SK-N-SH (cell line): ENCODE data around the gene B3GALT6. TPM values are rescaled to one million over a fixed set of nuclear protein-coding genes. Genes with fewer than 3 reads are reported as not detected.

Source experiments
- CTCF ChIA-PET: fragments of 300-600, 350-600 bp; formaldehyde crosslinking; extraction: SDS; loops from one replicate; lab custom pipeline; 2021; lab: Yijun Ruan, JAX
- POLR2A ChIA-PET: fragments of 350-600 bp; sonication (Branson Sonifier 250); formaldehyde crosslinking; extraction: SDS; loops from one replicate; lab custom pipeline; 2020; ENCODE audit warnings: antibody characterized with exemption, inconsistent platforms; lab: Yijun Ruan, JAX
- DNase-seq: peaks from one replicate; pipeline ENCODE4 v3.0.0; 2012
- H2AFZ ChIP-seq: fragments of 200-600 bp; sonication (generic); 2 replicates; pipeline ENCODE4 v1.8.1; 2016; ENCODE audit warnings: antibody characterized with exemption, mild to moderate bottlenecking, low read depth
- H3F3A ChIP-seq: fragments of 200-600 bp; sonication (generic); replicated peaks from 2 replicates; pipeline ENCODE3; 2016; ENCODE audit warnings: antibody characterized with exemption, mild to moderate bottlenecking; ENCODE audit not compliant: insufficient read depth
- H3K27ac ChIP-seq, 2 experiments: fragments of 200-500 bp in 1 of 2; fragments of 200-600 bp in 1 of 2; sonication (Bioruptor generic) in 1 of 2; sonication (generic), shearing (Covaris generic) in 1 of 2; 2 replicates each; pipeline versions ENCODE4 v1.5.1 to v1.6.1; 2014 to 2016; ENCODE audit warnings: low read depth in 2 of 2, inconsistent platforms in 1 of 2, low read length in 1 of 2, mild to moderate bottlenecking in 1 of 2, mixed read lengths in 1 of 2
- H3K27me3 ChIP-seq: fragments of 200-600 bp; sonication (generic), shearing (Covaris generic); 2 replicates; pipeline ENCODE4 v1.6.1; 2016; ENCODE audit warnings: mixed run types; ENCODE audit not compliant: insufficient read depth
- H3K36me3 ChIP-seq, 2 experiments: fragments of 200-500 bp in 1 of 2; fragments of 200-600 bp in 1 of 2; sonication (Bioruptor generic) in 1 of 2; sonication (generic) in 1 of 2; replicated peaks in 1 of 2; 2 replicates each; pipeline versions ENCODE3 to v1.5.1; 2014 to 2016; ENCODE audit warnings: low read length in 1 of 2, mild to moderate bottlenecking in 1 of 2; ENCODE audit not compliant: insufficient read depth in 2 of 2, control insufficient read depth in 1 of 2
- H3K4me1 ChIP-seq, 2 experiments: fragments of 200-500 bp in 1 of 2; fragments of 200-600 bp in 1 of 2; sonication (Bioruptor generic) in 1 of 2; sonication (generic), shearing (Covaris generic) in 1 of 2; 2 replicates each; pipeline versions ENCODE4 v1.5.1 to v1.6.1; 2014 to 2016; ENCODE audit warnings: low read depth in 1 of 2, low read length in 1 of 2, mixed run types in 1 of 2; ENCODE audit not compliant: insufficient read depth in 2 of 2, control insufficient read depth in 1 of 2
- H3K4me2 ChIP-seq: fragments of 200-600 bp; sonication (generic), shearing (Covaris generic); 2 replicates; pipeline ENCODE4 v1.6.1; 2017; ENCODE audit warnings: mixed run types
- H3K4me3 ChIP-seq, 2 experiments: fragments of 200-500 bp in 1 of 2; fragments of 200-600 bp in 1 of 2; sonication (Bioruptor generic) in 1 of 2; sonication (generic), shearing (Covaris generic) in 1 of 2; 2 replicates each; pipeline versions ENCODE4 v1.5.1 to v1.8.1; 2014 to 2016; ENCODE audit warnings: low read depth in 2 of 2, inconsistent platforms in 1 of 2, low read length in 1 of 2, mild to moderate bottlenecking in 1 of 2, mixed read lengths in 1 of 2, moderate library complexity in 1 of 2
- H3K79me2 ChIP-seq: fragments of 200-600 bp; sonication (generic); 2 replicates; pipeline ENCODE4 v1.8.1; 2017; ENCODE audit warnings: mild to moderate bottlenecking; ENCODE audit not compliant: insufficient read depth
- H3K9ac ChIP-seq: fragments of 200-600 bp; sonication (generic); 2 replicates; pipeline ENCODE4 v1.6.1; 2017; ENCODE audit warnings: mixed run types
- H3K9me2 ChIP-seq: fragments of 200-600 bp; sonication (generic); 2 replicates; pipeline ENCODE4 v1.6.1; 2017; ENCODE audit warnings: mixed run types
- H3K9me3 ChIP-seq: fragments of 200-600 bp; sonication (generic); 2 replicates; pipeline ENCODE4 v1.6.1; 2017; ENCODE audit warnings: mixed run types, mild to moderate bottlenecking, moderate library complexity
- H4K20me1 ChIP-seq: fragments of 200-600 bp; sonication (generic); 2 replicates; pipeline ENCODE4 v1.6.1; 2017; ENCODE audit warnings: mild to moderate bottlenecking, mixed run types; ENCODE audit not compliant: insufficient read depth
- CHD2 ChIP-seq: fragments of 150-350 bp; IDR thresholded peaks from 2 replicates; pipeline ENCODE4 v1.6.1; 2018; ENCODE audit warnings: low read length; ENCODE audit not compliant: partially characterized antibody
- ELF1 ChIP-seq: IDR thresholded peaks from 2 replicates; pipeline ENCODE4 v1.4.0; 2012
- JUND ChIP-seq: IDR thresholded peaks from 2 replicates; pipeline ENCODE4 v1.4.0; 2012
- MEF2A ChIP-seq: IDR thresholded peaks from 2 replicates; pipeline ENCODE4 v1.4.0; 2012; ENCODE audit warnings: low read depth, borderline replicate concordance
- MXI1 ChIP-seq: IDR thresholded peaks from 2 replicates; pipeline ENCODE4 v1.6.1; 2012; ENCODE audit warnings: mild to moderate bottlenecking, low read depth, low read length, improper control_type of control experiment
- RXRA ChIP-seq: IDR thresholded peaks from 2 replicates; pipeline ENCODE4 v1.4.0; 2012; ENCODE audit warnings: low read depth, mild to moderate bottlenecking, borderline replicate concordance
- YY1 ChIP-seq: IDR thresholded peaks from 2 replicates; pipeline ENCODE4 v1.4.0; 2012; ENCODE audit warnings: low read depth, mild to moderate bottlenecking
- WGBS: methylation state at CpG from one replicate; pipeline ENCODE4 v1.1.6; 2017; ENCODE audit warnings: low lambda C conversion rate; 5-methylcytosine and 5-hydroxymethylcytosine counted together
- polyA plus RNA-seq, 3 experiments: library from polyadenylated mRNA; depleted of rRNA; stranded (reverse); fragments of >200 nt; gene quantifications; 2 replicates each; pipeline ENCODE4 v1.2.3, GENCODE V29; 2012
- TF ChIP-seq, protein P1 (sequence below): fragments of 200-600 bp; sonication (generic); IDR thresholded peaks from 2 replicates; pipeline ENCODE4 v1.6.1; 2017; ENCODE audit warnings: antibody characterized with exemption, mild to moderate bottlenecking, moderate library complexity

B3GALT6 gene
- polyA plus RNA-seq, 1 of the 3 experiments (the other 2 are of a cell fraction): 38.8 TPM

DNA sequence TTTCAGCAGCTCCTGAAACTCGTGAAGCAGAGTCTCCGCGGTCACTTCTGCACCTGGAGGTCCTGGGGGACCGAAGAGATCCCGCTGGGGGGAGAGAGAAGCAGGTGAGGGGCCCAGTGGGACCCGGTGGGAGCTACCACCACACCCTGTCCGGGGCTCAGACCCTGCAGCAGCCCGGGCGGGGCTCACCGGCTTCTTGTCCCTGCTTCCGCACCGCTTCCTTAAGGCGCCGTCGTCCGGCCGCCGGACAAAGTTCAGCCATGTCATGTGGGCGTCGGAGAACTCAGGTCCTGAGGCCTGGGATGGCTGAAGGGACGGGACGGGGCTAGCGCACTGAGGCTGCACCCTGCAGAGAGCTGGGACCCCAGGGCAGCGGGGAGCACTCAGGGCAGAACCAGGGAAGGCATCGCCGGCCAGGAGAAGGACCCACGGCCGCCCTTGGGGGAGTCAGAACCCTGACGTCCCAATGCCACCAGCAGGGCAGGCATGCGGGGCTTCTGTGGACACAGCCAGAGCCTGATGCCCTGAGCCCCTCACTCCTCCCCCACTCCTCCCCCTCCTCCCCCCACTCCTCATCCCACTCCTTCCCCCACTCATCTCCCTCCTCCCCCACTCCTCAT lies 12.3 kb downstream of the B3GALT6 start:
- no peak for TF ChIP-seq CHD2
- no peak for TF ChIP-seq MEF2A
- TF ChIP-seq ELF1: no peak
- no peak for TF ChIP-seq RXRA
- TF ChIP-seq, protein P1, sequence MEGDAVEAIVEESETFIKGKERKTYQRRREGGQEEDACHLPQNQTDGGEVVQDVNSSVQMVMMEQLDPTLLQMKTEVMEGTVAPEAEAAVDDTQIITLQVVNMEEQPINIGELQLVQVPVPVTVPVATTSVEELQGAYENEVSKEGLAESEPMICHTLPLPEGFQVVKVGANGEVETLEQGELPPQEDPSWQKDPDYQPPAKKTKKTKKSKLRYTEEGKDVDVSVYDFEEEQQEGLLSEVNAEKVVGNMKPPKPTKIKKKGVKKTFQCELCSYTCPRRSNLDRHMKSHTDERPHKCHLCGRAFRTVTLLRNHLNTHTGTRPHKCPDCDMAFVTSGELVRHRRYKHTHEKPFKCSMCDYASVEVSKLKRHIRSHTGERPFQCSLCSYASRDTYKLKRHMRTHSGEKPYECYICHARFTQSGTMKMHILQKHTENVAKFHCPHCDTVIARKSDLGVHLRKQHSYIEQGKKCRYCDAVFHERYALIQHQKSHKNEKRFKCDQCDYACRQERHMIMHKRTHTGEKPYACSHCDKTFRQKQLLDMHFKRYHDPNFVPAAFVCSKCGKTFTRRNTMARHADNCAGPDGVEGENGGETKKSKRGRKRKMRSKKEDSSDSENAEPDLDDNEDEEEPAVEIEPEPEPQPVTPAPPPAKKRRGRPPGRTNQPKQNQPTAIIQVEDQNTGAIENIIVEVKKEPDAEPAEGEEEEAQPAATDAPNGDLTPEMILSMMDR: no peak
- no peak for TF ChIP-seq JUND
- no peak for TF ChIP-seq MXI1
- Histone ChIP-seq H2AFZ (no peak overlapping the region), H3K9ac (no peak overlapping the region), H3K36me3 (no peaks in the 10 kb centered on the region), H3K9me3 (no peaks in the 10 kb centered on the region), H3K27ac (no peak overlapping the region), H3K4me1 (peaks cover 0 to 5% of the 10 kb centered on the region in 2 experiments; a peak in 1 of 4 replicates), H3K4me3 (no peak overlapping the region), H3K79me2 (no peaks in the 10 kb centered on the region), H3K27me3 (no peaks in the 10 kb centered on the region), H3K9me2 (no peaks in the 10 kb centered on the region), H3F3A (no peaks in the 10 kb centered on the region), H4K20me1 (no peaks in the 10 kb centered on the region), H3K4me2 (no peak overlapping the region)
- POLR2A ChIA-PET: no interaction called here
- DNase-seq: no peak
- WGBS: 83% methylated on average over 12 of the region's 30 CpGs
- CTCF ChIA-PET: no interaction called here

DNA sequence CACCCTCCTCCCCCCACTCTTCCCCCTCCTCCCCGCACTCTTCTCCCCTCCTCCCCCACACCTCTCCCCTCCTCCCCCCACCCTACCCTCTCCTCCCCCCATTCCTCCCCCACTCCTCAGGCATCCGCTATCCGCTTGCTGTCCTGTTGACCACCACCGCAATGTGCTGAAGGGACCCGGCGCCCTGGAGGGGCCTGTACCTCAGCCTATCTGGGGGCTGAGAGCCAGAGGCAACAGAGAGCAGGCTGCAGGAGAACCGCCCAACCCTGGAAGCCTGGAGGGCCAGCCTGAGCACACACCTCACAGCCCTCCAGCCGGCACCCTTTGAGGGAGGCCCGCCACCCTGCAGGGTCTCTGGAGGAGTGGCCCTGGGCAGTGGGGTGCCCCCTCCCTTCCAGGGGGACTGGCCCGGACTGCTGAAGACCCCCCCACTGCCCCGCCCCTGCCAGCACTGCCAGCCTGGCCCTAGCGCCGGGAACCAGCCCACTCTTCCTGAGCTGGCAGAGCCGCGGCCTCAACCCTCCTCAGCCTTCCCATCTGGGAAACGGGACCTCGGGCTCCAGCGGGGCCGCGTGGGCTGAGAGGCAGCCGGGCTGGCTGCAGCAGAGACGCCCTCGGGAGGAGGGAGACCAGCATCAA lies 13.3 kb downstream of the B3GALT6 start:
- no peak overlapping the region for H3K9ac ChIP-seq
- no peak for DNase-seq

More for the DNA sequence above, 13.3 kb downstream of the B3GALT6 start:
- Histone ChIP-seq H2AFZ (no peak overlapping the region), H3K4me2 (no peak overlapping the region), H4K20me1 (no peaks in the 10 kb centered on the region), H3K9me3 (no peaks in the 10 kb centered on the region), H3K79me2 (no peaks in the 10 kb centered on the region), H3K4me1 (no peaks in the 10 kb centered on the region; a peak in 1 of 4 replicates), H3K9me2 (no peaks in the 10 kb centered on the region), H3K27me3 (no peaks in the 10 kb centered on the region), H3F3A (no peaks in the 10 kb centered on the region), H3K36me3 (no peaks in the 10 kb centered on the region), H3K4me3 (no peak overlapping the region), H3K27ac (no peak overlapping the region)
- POLR2A ChIA-PET: no interaction called here
- CTCF ChIA-PET: interaction anchor here (3.3 kb wide), 1 partner anchor 123 kb away, joined by 19 read pairs; no protein-coding TSS in a partner anchor
- TF ChIP-seq YY1 (no peak), MXI1 (no peak), RXRA (no peak), CHD2 (no peak)
- WGBS: 51% methylated on average over 15 of the region's 23 CpGs
